PC-9 (cell line): ENCODE measurements around the gene EPS15.

Experiments used
- CTCF ChIP-seq: fragments of 200-600 bp; sonication (generic); conservative IDR thresholded peaks from 2 replicates; pipeline ENCODE4 v1.6.1; 2017; ENCODE audit warnings: mixed run types, antibody characterized with exemption, mild to moderate bottlenecking, moderate library complexity
- EZH2 ChIP-seq: fragments of 200-600 bp; sonication (generic); IDR thresholded peaks from 2 replicates; pipeline ENCODE4 v1.8.0; 2017; ENCODE audit warnings: antibody characterized with exemption, low read depth

GRCh38 chr1:51519865-51520699 is 1.0 kb upstream of the EPS15 start:
- TF ChIP-seq CTCF, result no peak
- TF ChIP-seq EZH2, result no peak
